Kidney epithelial cell (primary cell): Measurements from ENCODE around the gene NFIC. TPM values are rescaled to one million over a fixed set of nuclear protein-coding genes. Genes with fewer than 3 reads are reported as not detected.

Source experiments
- DNase-seq: peaks from one replicate; pipeline ENCODE4 v3.0.0-alpha.2; 2010; ENCODE audit warnings: low read depth
- H3K27me3 ChIP-seq: 2 replicates; pipeline ENCODE4 v1.6.0; 2011; ENCODE audit warnings: low read length; ENCODE audit not compliant: control insufficient read depth, insufficient read depth
- H3K36me3 ChIP-seq: 2 replicates; pipeline ENCODE4 v1.5.1; 2011; ENCODE audit warnings: low read length; ENCODE audit not compliant: control insufficient read depth, insufficient read depth
- H3K4me3 ChIP-seq: 2 replicates; pipeline ENCODE4 v1.5.1; 2011; ENCODE audit warnings: low read depth, mild to moderate bottlenecking, control low read depth, low read length
- CTCF ChIP-seq: IDR thresholded peaks from 2 replicates; pipeline ENCODE4 v1.5.1; 2011; ENCODE audit warnings: mild to moderate bottlenecking, moderate library complexity, low read length, control low read depth, inconsistent platforms; ENCODE audit not compliant: insufficient read depth, poor library complexity, severe bottlenecking
- total RNA-seq: library from RNA; depleted of rRNA; stranded (reverse); fragments of >200 nt; gene quantifications from 2 replicates; pipeline ENCODE4 v1.2.3, GENCODE V29; 2015

Gene NFIC
- total RNA-seq, 1 donor from 2014 or later = 18.0 TPM

DNA sequence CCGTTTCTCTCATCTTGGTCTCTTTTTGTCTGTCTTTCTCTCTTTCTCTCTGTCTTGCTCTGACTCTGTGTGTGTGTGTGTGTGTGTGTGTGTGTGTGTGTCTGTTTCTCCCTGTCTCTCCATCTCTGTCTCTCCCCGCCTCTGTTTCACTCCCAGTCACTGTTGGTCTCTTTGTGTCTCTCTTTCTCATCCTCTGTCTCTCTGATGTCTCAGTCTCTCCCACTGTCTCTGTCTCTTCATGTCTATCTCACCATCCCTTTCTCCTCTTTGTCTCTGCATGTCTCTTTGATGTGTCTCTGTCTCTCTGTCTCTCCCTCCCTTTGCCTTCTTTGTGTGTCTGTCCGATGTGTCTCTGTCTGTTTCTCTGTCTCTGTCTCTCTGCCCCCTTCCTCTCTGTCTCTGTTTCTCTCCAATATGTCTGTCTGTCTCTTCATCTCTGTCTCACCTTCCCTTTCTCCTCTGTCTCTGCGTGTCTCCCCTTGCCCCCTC lies 2.5 kb downstream of the NFIC start:
- DNase-seq = no peak
- TF ChIP-seq CTCF = no peak
- H3K36me3 ChIP-seq = no peaks in the 10 kb centered on the region
- peak overlapping the region; percentile 29 for H3K4me3 ChIP-seq
- no peaks in the 10 kb centered on the region for H3K27me3 ChIP-seq

GRCh38 chr19:3369337-3370213 lies 3.2 kb downstream of the NFIC start:
- no peak for TF ChIP-seq CTCF

GRCh38 chr19:3370214-3370720 lies 3.9 kb downstream of the NFIC start:
- H3K36me3 ChIP-seq = no peaks in the 10 kb centered on the region
- no peak overlapping the region for H3K4me3 ChIP-seq
- DNase-seq = no peak
- no peak for TF ChIP-seq CTCF
- no peaks in the 10 kb centered on the region for H3K27me3 ChIP-seq

More at GRCh38 chr19:3369337-3370213, 3.2 kb downstream of the NFIC start:
- Histone ChIP-seq H3K27me3 (no peaks in the 10 kb centered on the region), H3K36me3 (no peaks in the 10 kb centered on the region), H3K4me3 (peak overlapping the region; percentile 29)
- DNase-seq = no peak

- Histone ChIP-seq H3K4me3 (no peak overlapping the region), H3K36me3 (no peaks in the 10 kb centered on the region), H3K27me3 (no peaks in the 10 kb centered on the region)
- no peak for TF ChIP-seq CTCF
- no peak for DNase-seq
Observed at GRCh38 chr19:3370728-3371591, 4.6 kb downstream of the NFIC start.

DNA sequence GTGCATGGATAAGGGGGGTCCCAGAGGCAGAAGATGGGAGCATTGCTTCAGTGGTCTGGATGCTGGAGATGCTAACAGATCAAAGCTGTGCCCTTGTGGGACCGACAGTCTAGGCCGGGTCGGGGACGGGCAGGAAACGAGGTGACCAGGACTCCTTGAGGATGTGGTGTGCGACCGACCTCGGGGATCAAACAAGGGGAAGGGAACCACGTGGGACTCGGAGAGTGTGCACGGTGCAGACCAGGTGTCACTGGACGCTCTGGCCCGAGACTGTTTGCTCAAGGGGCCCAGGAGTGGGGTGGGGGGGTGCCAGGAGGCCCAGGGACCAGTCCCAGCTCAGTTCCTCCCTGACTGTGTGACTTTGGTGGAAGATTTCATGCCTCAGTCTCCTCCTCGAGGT lies 6.0 kb downstream of the NFIC start:
- Histone ChIP-seq H3K27me3 (no peaks in the 10 kb centered on the region), H3K4me3 (no peak overlapping the region), H3K36me3 (no peaks in the 10 kb centered on the region)
- DNase-seq = no peak
- no peak for TF ChIP-seq CTCF
